ENCODE data around the gene TM4SF1.

- TF ChIP-seq CTCF (IDR thresholded peaks at IDR 0.05 in 2 of 3, conservative IDR thresholded peaks at IDR 0.05 in 1 of 3; ENCODE audit: borderline replicate concordance in 1 of 3, insufficient read depth in 1 of 3, low read depth in 2 of 3, low read length in 2 of 3) (peak in 2 of 3 experiments; percentile 10 to 26; a peak in 1 of 6 replicates), RAD21 (IDR thresholded peaks at IDR 0.05; ENCODE audit: low read depth) (no peak), REST (IDR thresholded peaks at IDR 0.05; ENCODE audit: low read depth) (no peak), MAX (IDR thresholded peaks at IDR 0.05) (no peak), EZH2 (IDR thresholded peaks at IDR 0.05) (no peak), JUND (IDR thresholded peaks at IDR 0.05) (no peak), POLR2A (IDR thresholded peaks at IDR 0.05; ENCODE audit: borderline replicate concordance, extremely low read depth, insufficient read depth, insufficient read length) (no peak), SIN3A (IDR thresholded peaks at IDR 0.05; ENCODE audit: low read depth) (no peak), ATF3 (IDR thresholded peaks at IDR 0.05) (no peak), CEBPB (IDR thresholded peaks at IDR 0.05; ENCODE audit: low read depth) (no peak; the same call in 1 of the 2 replicates), SRF (IDR thresholded peaks at IDR 0.05; ENCODE audit: low read depth) (no peak), EZH2phosphoT487 (IDR thresholded peaks at IDR 0.05; ENCODE audit: borderline replicate concordance) (no peak)
These were observed 6.3 kb downstream of the TM4SF1 start for GRCh38 chr3:149371001-149371722.
